B cell (primary cell): ENCODE results near the gene CASD1. TPM values are rescaled to one million over a fixed set of nuclear protein-coding genes. Genes with fewer than 3 reads are reported as not detected.

Experiments
- ATAC-seq: fragments of 200-7000 bp; cut with Tn5 transposase; one replicate; pipeline ENCODE4 v1.10.0; 2021; ENCODE audit warnings: low read depth, mild to moderate bottlenecking, moderate number of reproducible peaks, moderate library complexity
- CTCF ChIA-PET: fragments of 350-600 bp; sonication (Branson Sonifier 250); formaldehyde crosslinking; loops from one replicate; lab custom pipeline; 2021; ENCODE audit warnings: antibody characterized with exemption, inconsistent platforms; lab: Charles Lee
- POLR2A ChIA-PET: fragments of 350-600 bp; sonication (Branson Sonifier 250); formaldehyde crosslinking; loops from one replicate; lab custom pipeline; 2021; ENCODE audit warnings: antibody characterized with exemption; lab: Charles Lee
- DNase-seq: peaks from one replicate; pipeline ENCODE4 v3.0.0; 2013
- H2AFZ ChIP-seq: 2 replicates; pipeline ENCODE4 v1.6.1; 2012; ENCODE audit warnings: mild to moderate bottlenecking, low read depth, low read length; ENCODE audit not compliant: insufficient read depth, poor library complexity, severe bottlenecking
- H3K27ac ChIP-seq, 2 donors: 1 replicate in 1 of 2; 2 replicates in 1 of 2; pipeline ENCODE4 v1.5.1; 2012 to 2013; ENCODE audit warnings: low read length in 2 of 2, mild to moderate bottlenecking in 2 of 2, moderate library complexity in 1 of 2
- H3K27me3 ChIP-seq, 4 experiments: fragments of 200-600 bp in 1 of 4; sonication (generic) in 1 of 4; replicated peaks in 1 of 4; 1 replicate in 2 of 4; 2 replicates in 2 of 4; pipeline versions ENCODE4 v1.6.1 to v1.7.0; 2013 to 2016; ENCODE audit warnings: low read length in 3 of 4, mild to moderate bottlenecking in 2 of 4, mixed read lengths in 1 of 4, moderate library complexity in 1 of 4; ENCODE audit not compliant: insufficient read depth in 4 of 4, control insufficient read depth in 3 of 4; ENCODE audit errors: control extremely low read depth in 1 of 4
- H3K36me3 ChIP-seq, 2 experiments: replicated peaks in 1 of 2; 1 replicate in 1 of 2; 2 replicates in 1 of 2; pipeline versions ENCODE4 v1.6.1 to v1.7.1; 2013; ENCODE audit warnings: low read length in 1 of 2; ENCODE audit not compliant: insufficient read depth in 2 of 2, control insufficient read depth in 1 of 2; ENCODE audit errors: control extremely low read depth in 1 of 2, extremely low read depth in 1 of 2
- H3K4me1 ChIP-seq, 2 donors: fragments of 200-600 bp in 1 of 2; sonication (generic) in 1 of 2; 1 replicate in 1 of 2; 2 replicates in 1 of 2; pipeline versions ENCODE4 v1.5.1 to v1.6.1; 2013 to 2017; ENCODE audit warnings: low read length in 2 of 2; ENCODE audit not compliant: control insufficient read depth in 2 of 2, insufficient read depth in 2 of 2
- H3K4me2 ChIP-seq: replicated peaks from 2 replicates; pipeline ENCODE3; 2012; ENCODE audit warnings: mild to moderate bottlenecking, low read depth, low read length; ENCODE audit not compliant: poor library complexity, severe bottlenecking
- H3K4me3 ChIP-seq, 5 experiments: fragments of 200-600 bp in 1 of 5; sonication (generic) in 1 of 5; 1 replicate in 3 of 5; 2 replicates in 2 of 5; pipeline versions ENCODE4 v1.5.1 to v1.7.0; 2011 to 2016; ENCODE audit warnings: low read length in 4 of 5, mild to moderate bottlenecking in 4 of 5, low read depth in 2 of 5, control low read depth in 1 of 5, moderate library complexity in 1 of 5; ENCODE audit not compliant: insufficient read depth in 1 of 5; ENCODE audit errors: control extremely low read depth in 1 of 5, extremely low read depth in 1 of 5
- H3K79me2 ChIP-seq: fragments of 200-600 bp; sonication (generic); one replicate; pipeline ENCODE4 v1.6.0; 2016; ENCODE audit warnings: low read length; ENCODE audit not compliant: control insufficient read depth, insufficient read depth
- H3K9ac ChIP-seq: fragments of 200-600 bp; sonication (generic); 2 replicates; pipeline ENCODE4 v1.6.1; 2017; ENCODE audit warnings: mild to moderate bottlenecking, low read length, moderate library complexity
- H3K9me3 ChIP-seq, 3 donors: one replicate each; pipeline versions ENCODE4 v1.6.1 to v1.7.1; 2013; ENCODE audit warnings: low read length in 2 of 3; ENCODE audit not compliant: control insufficient read depth in 2 of 3, insufficient read depth in 1 of 3; ENCODE audit errors: control extremely low read depth in 1 of 3
- H4K20me1 ChIP-seq: 2 replicates; pipeline ENCODE4 v1.6.0; 2012; ENCODE audit warnings: mild to moderate bottlenecking, low read length; ENCODE audit not compliant: insufficient read depth, control insufficient read depth, poor library complexity, severe bottlenecking
- H3K27ac Mint-ChIP-seq: one replicate; pipeline ENCODE4 v1.8.0; 2021; ENCODE audit warnings: mixed read lengths
- H3K27me3 Mint-ChIP-seq: one replicate; pipeline ENCODE4 v1.8.0; 2021; ENCODE audit warnings: mixed read lengths
- H3K4me1 Mint-ChIP-seq: one replicate; pipeline ENCODE4 v1.8.0; 2021; ENCODE audit warnings: mixed read lengths
- H3K4me3 Mint-ChIP-seq: one replicate; pipeline ENCODE4 v1.8.0; 2021; ENCODE audit warnings: mixed read lengths
- H3K9me3 Mint-ChIP-seq: one replicate; pipeline ENCODE4 v1.8.0; 2022; ENCODE audit warnings: mixed read lengths; ENCODE audit not compliant: insufficient read depth
- EZH2 ChIP-seq: IDR thresholded peaks from 2 replicates; pipeline ENCODE4 v1.6.1; 2012; ENCODE audit warnings: borderline replicate concordance, low read depth, mild to moderate bottlenecking, moderate library complexity, low read length; ENCODE audit not compliant: insufficient read depth, poor library complexity, severe bottlenecking
- WGBS: methylation state at CpG from one replicate; pipeline ENCODE4 v1.1.5; 2013; ENCODE audit warnings: missing lambda C conversion rate; ENCODE audit not compliant: insufficient coverage; 5-methylcytosine and 5-hydroxymethylcytosine counted together
- intact Hi-C: fragments of 100-400 bp; cut with micrococcal nuclease; formaldehyde crosslinking; loops from one replicate; pipeline ENCODE4 v1.10.0; 2022
- polyA plus RNA-seq: library from polyadenylated mRNA; depleted of rRNA; stranded (reverse); fragments of >200 nt; gene quantifications from 2 replicates; pipeline ENCODE4 v1.2.3, GENCODE V29; 2012
- total RNA-seq, 2 donors: library from RNA; stranded (reverse); fragments of 120-200 nt in 1 of 2; gene quantifications; 1 replicate in 1 of 2; 2 replicates in 1 of 2; pipeline versions ENCODE4 v1.2.3 to v1.2.4, GENCODE V29; 2013 to 2022
- TF ChIP-seq, protein P1 (sequence below): fragments of 200-600 bp; IDR thresholded peaks from one replicate; pipeline ENCODE4 v1.8.0; 2022; ENCODE audit warnings: antibody characterized with exemption, mild to moderate bottlenecking

The CASD1 gene
- total and polyA plus RNA-seq, 2 donors (not counting 1 experiment from before 2014, with no cell fraction given): 9.2 to 47.9 TPM

- H3K27me3 Mint-ChIP-seq: no peaks in the 10 kb centered on the region
- no peak overlapping the region for H3K9ac ChIP-seq
- TF ChIP-seq, protein P1, sequence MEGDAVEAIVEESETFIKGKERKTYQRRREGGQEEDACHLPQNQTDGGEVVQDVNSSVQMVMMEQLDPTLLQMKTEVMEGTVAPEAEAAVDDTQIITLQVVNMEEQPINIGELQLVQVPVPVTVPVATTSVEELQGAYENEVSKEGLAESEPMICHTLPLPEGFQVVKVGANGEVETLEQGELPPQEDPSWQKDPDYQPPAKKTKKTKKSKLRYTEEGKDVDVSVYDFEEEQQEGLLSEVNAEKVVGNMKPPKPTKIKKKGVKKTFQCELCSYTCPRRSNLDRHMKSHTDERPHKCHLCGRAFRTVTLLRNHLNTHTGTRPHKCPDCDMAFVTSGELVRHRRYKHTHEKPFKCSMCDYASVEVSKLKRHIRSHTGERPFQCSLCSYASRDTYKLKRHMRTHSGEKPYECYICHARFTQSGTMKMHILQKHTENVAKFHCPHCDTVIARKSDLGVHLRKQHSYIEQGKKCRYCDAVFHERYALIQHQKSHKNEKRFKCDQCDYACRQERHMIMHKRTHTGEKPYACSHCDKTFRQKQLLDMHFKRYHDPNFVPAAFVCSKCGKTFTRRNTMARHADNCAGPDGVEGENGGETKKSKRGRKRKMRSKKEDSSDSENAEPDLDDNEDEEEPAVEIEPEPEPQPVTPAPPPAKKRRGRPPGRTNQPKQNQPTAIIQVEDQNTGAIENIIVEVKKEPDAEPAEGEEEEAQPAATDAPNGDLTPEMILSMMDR: no peak
- no peak for TF ChIP-seq EZH2
- H3K4me2 ChIP-seq: no peak overlapping the region
- ChIA-PET CTCF (no interaction called here), POLR2A (no interaction called here)
- no peaks in the 10 kb centered on the region for H3K27me3 ChIP-seq
- H3K4me1 ChIP-seq: peaks cover 11 to 17% of the 10 kb centered on the region in 2 donors
- H2AFZ ChIP-seq: no peak overlapping the region
- no peak overlapping the region for H3K4me3 ChIP-seq
- no peaks in the 10 kb centered on the region for H3K9me3 ChIP-seq
- no peaks in the 10 kb centered on the region for H4K20me1 ChIP-seq
- no peak overlapping the region for H3K27ac Mint-ChIP-seq
- peaks cover 18% of the 10 kb centered on the region for H3K4me1 Mint-ChIP-seq
- H3K27ac ChIP-seq: no peak overlapping the region
- no peak for DNase-seq
- WGBS: 100% methylated on average over 1 of the region's 1 CpG
- intact Hi-C loops: loop anchor here (5.0 kb wide), 1 partner anchor 38 kb away; no protein-coding TSS in a partner anchor
- no peaks in the 10 kb centered on the region for H3K9me3 Mint-ChIP-seq
- no peaks in the 10 kb centered on the region for H3K79me2 ChIP-seq
- H3K36me3 ChIP-seq: no peaks in the 10 kb centered on the region
- H3K4me3 Mint-ChIP-seq: no peak overlapping the region
- no peak for ATAC-seq
Measured at GRCh38 chr7:94594882-94595281, 85.3 kb downstream of the CASD1 start.

DNA sequence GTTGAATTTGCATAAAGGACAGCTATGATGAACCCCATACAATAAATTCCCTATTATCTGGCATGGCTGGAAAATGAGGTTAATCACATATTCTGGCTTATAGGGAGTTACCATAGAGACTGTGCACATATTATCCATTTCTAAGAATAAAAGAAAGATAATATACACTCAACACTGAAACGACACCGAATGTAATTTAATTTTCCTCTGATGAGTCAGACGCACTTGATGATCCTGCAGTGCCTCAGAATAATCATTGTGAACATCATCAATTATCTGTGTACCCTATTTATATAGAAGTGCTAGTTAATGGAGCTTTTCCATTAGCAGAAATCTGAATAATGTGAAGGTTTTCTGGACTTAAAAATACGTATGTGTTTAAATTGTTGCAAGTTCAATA lies 86.1 kb downstream of the CASD1 start:
- ChIA-PET POLR2A (no interaction called here), CTCF (no interaction called here)
- Histone ChIP-seq H2AFZ (no peak overlapping the region), H3K4me1 (peaks cover 8 to 13% of the 10 kb centered on the region in 2 donors), H3K9me3 (no peaks in the 10 kb centered on the region), H3K4me3 (no peak overlapping the region), H3K36me3 (no peaks in the 10 kb centered on the region), H3K9ac (no peak overlapping the region), H3K27ac (no peak overlapping the region), H3K27me3 (no peaks in the 10 kb centered on the region), H3K4me2 (no peak overlapping the region), H4K20me1 (no peaks in the 10 kb centered on the region), H3K79me2 (no peaks in the 10 kb centered on the region)
- WGBS: no CpG with 5 or more reads among the region's 4 CpGs
- DNase-seq: no peak
- no peaks in the 10 kb centered on the region for H3K9me3 Mint-ChIP-seq
- ATAC-seq: no peak
- no peak overlapping the region for H3K4me3 Mint-ChIP-seq
- peaks cover 13% of the 10 kb centered on the region for H3K4me1 Mint-ChIP-seq
- no peak for TF ChIP-seq EZH2
- TF ChIP-seq, protein P1: no peak
- H3K27me3 Mint-ChIP-seq: no peaks in the 10 kb centered on the region
- intact Hi-C loops: no loop called here
- H3K27ac Mint-ChIP-seq: no peak overlapping the region
